NCI-H526 (cell line): Measurements from ENCODE around the gene ERVK3-1.

ENCODE experiments used
- DNase-seq, 2 experiments: peaks; one replicate each; lab custom pipeline; 2025; lab: John Stamatoyannopoulos, UW

The ERVK3-1 gene

GRCh38 chr19:58364146-58364545 is 59.0 kb downstream of the ERVK3-1 start:
- DNase-seq: no peak
